K562 (cell line): ENCODE data around the gene SORT1. TPM values are rescaled to one million over a fixed set of nuclear protein-coding genes. Genes with fewer than 3 reads are reported as not detected.
A peak's percentile ranks its signal among the peaks of the same experiment; 100 is the strongest.

Experiments used
- CEBPG ChIP-seq, 3 experiments: fragments of 200-800 bp in 1 of 3; sonication (Bioruptor generic) in 1 of 3; sonication (generic) in 1 of 3; formaldehyde crosslinking in 1 of 3; IDR thresholded peaks in 2 of 3; conservative IDR thresholded peaks in 1 of 3; 2 replicates each; pipeline versions ENCODE4 v1.6.1 to v1.8.0; 2016 to 2022; ENCODE audit warnings: missing compliant biosample characterization in 2 of 3, missing genetic modification characterization in 2 of 3, mild to moderate bottlenecking in 1 of 3, missing genetic modification reagents in 1 of 3
- RBM34 ChIP-seq: fragments of 200-400 bp; formaldehyde crosslinking; IDR thresholded peaks from 2 replicates; pipeline ENCODE4 v1.6.1; 2018; ENCODE audit warnings: low read length, borderline replicate concordance; ENCODE audit not compliant: insufficient read depth
- ZEB2 ChIP-seq: fragments of 450-650 bp; IDR thresholded peaks from 2 replicates; pipeline ENCODE4 v1.6.1; 2016
- ZNF311 ChIP-seq: fragments of 250-450 bp; sonication (Bioruptor Pico); IDR thresholded peaks from 2 replicates; pipeline ENCODE4 v1.4.0; 2020; ENCODE audit warnings: mild to moderate bottlenecking, moderate library complexity
- ZNF316 ChIP-seq: fragments of 450-650 bp; IDR thresholded peaks from 2 replicates; pipeline ENCODE4 v1.6.1; 2016
- ZNF551 ChIP-seq: fragments of 250-450 bp; sonication (Bioruptor Pico); IDR thresholded peaks from 2 replicates; pipeline ENCODE4 v1.5.0; 2021; ENCODE audit warnings: mild to moderate bottlenecking, moderate library complexity
- ZNF699 ChIP-seq: fragments of 250-450 bp; sonication (Bioruptor Pico); IDR thresholded peaks from 2 replicates; pipeline ENCODE4 v1.8.0; 2021; ENCODE audit warnings: mild to moderate bottlenecking, moderate library complexity; ENCODE audit not compliant: insufficient replicate concordance
- polyA plus RNA-seq, 8 experiments: library from polyadenylated mRNA; depleted of rRNA in 4 of 8; stranded (reverse) in 5 of 8; unstranded in 3 of 8; fragments of >200 nt; fragmentation: Nextera tagmentation in 2 of 8; fragmentation: Illumina TruSeq in 1 of 8; extraction: Ambion mirVana in 2 of 8; extraction: Trizol in 1 of 8; gene quantifications; 2 replicates each; pipeline versions ENCODE4 v1.2.1 to v1.2.3, GENCODE V29; 2011 to 2014; ENCODE audit warnings: inconsistent platforms in 1 of 8, missing spikeins in 1 of 8
- total RNA-seq, 7 experiments: library from RNA; depleted of rRNA in 6 of 7; stranded (reverse); fragments of >200 nt in 6 of 7; fragmentation: Illumina TruSeq in 2 of 7; extraction: Trizol in 2 of 7; gene quantifications; 2 replicates each; pipeline versions ENCODE4 v1.2.1 to v1.2.3, GENCODE V29; 2011 to 2021; ENCODE audit warnings: low replicate concordance in 1 of 7
- TF ChIP-seq, protein P1 (sequence below): sonication (generic); formaldehyde crosslinking; IDR thresholded peaks from 2 replicates; pipeline ENCODE4 v1.8.0; 2022; ENCODE audit warnings: mild to moderate bottlenecking, missing genetic modification reagents, borderline replicate concordance
- TF ChIP-seq, protein P2 (sequence below): sonication (generic); formaldehyde crosslinking; IDR thresholded peaks from 2 replicates; pipeline ENCODE4 v1.8.0; 2022; ENCODE audit warnings: mild to moderate bottlenecking, missing genetic modification reagents
- TF ChIP-seq, protein P3 (sequence below): IDR thresholded peaks from 2 replicates; pipeline ENCODE4 v1.6.1; 2012; ENCODE audit warnings: low read depth, low read length, improper control_type of control experiment, borderline replicate concordance
- TF ChIP-seq, protein P4 (sequence below), 2 experiments: fragments of 450-650 bp in 1 of 2; sonication (generic) in 1 of 2; formaldehyde crosslinking in 1 of 2; IDR thresholded peaks in 1 of 2; conservative IDR thresholded peaks in 1 of 2; 2 replicates each; pipeline versions ENCODE4 v1.6.1 to v1.8.1; 2016 to 2023; ENCODE audit warnings: mild to moderate bottlenecking in 2 of 2, moderate library complexity in 2 of 2, inconsistent platforms in 1 of 2, missing genetic modification reagents in 1 of 2
- TF ChIP-seq, protein P5 (sequence below): sonication (generic); formaldehyde crosslinking; IDR thresholded peaks from 2 replicates; pipeline ENCODE4 v1.8.1; 2022; ENCODE audit warnings: missing genetic modification reagents
- TF ChIP-seq, protein P6 (sequence below): fragments of 250-450 bp; sonication (Bioruptor Pico); IDR thresholded peaks from 2 replicates; pipeline ENCODE4 v1.5.0; 2021
- TF ChIP-seq, protein P7 (sequence below): fragments of 450-650 bp; IDR thresholded peaks from 2 replicates; pipeline ENCODE4 v1.6.1; 2016
- TF ChIP-seq, protein P8 (sequence below): fragments of 450-650 bp; formaldehyde crosslinking; IDR thresholded peaks from 2 replicates; pipeline ENCODE4 v1.4.0; 2020; ENCODE audit warnings: mild to moderate bottlenecking, moderate library complexity

The SORT1 gene
- total and polyA plus RNA-seq, 9 of the 15 experiments (the other 6 are each of a cell fraction or from before 2014, with no cell fraction given), result 27.4 to 112 (median 65.0) TPM

DNA sequence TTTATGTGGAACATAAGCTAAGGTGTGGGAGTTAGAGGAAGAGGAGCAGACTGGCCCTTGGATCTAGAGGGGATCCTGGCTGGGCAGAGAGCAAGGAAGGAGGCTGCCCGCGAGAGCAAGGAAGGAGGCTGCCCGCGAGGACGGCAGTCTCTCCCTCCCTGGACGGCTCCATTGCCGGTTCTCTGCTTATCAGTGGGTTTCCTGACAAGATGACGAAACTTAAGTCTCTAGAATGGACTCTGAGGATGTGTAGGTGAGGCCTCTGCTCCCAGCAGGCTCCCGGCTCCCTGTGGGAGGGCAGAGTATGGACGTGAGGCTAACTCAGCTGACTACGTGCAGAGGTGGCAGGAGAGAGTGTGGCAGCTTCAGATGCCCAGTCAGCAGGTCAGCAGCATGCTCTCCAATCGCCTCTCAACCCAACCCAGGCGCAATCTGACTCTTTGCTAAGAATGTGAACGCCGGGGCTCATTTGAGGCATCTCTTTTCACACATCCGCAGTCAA, 97.0 kb downstream of the SORT1 start (continued):
- TF ChIP-seq, protein P1, sequence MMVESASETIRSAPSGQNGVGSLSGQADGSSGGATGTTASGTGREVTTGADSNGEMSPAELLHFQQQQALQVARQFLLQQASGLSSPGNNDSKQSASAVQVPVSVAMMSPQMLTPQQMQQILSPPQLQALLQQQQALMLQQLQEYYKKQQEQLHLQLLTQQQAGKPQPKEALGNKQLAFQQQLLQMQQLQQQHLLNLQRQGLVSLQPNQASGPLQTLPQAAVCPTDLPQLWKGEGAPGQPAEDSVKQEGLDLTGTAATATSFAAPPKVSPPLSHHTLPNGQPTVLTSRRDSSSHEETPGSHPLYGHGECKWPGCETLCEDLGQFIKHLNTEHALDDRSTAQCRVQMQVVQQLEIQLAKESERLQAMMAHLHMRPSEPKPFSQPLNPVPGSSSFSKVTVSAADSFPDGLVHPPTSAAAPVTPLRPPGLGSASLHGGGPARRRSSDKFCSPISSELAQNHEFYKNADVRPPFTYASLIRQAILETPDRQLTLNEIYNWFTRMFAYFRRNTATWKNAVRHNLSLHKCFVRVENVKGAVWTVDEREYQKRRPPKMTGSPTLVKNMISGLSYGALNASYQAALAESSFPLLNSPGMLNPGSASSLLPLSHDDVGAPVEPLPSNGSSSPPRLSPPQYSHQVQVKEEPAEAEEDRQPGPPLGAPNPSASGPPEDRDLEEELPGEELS, result no peak
- TF ChIP-seq, protein P2, sequence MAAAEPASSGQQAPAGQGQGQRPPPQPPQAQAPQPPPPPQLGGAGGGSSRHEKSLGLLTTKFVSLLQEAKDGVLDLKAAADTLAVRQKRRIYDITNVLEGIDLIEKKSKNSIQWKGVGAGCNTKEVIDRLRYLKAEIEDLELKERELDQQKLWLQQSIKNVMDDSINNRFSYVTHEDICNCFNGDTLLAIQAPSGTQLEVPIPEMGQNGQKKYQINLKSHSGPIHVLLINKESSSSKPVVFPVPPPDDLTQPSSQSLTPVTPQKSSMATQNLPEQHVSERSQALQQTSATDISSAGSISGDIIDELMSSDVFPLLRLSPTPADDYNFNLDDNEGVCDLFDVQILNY (CRISPR knock-in tag), result no peak
- TF ChIP-seq CEBPG (CRISPR knock-in tag; IDR thresholded peaks at IDR 0.05), result 0 out of 2 replicates have a peak, but pooled peaks have one; percentile 18
- peak; percentile 46 to 70; a peak in 3 of 4 replicates for TF ChIP-seq CEBPG (tag; conservative IDR thresholded peaks at IDR 0.05 in 1 of 2, IDR thresholded peaks at IDR 0.05 in 1 of 2)
- no peak for TF ChIP-seq ZNF551 (CRISPR knock-in tag)
- TF ChIP-seq, protein P3, sequence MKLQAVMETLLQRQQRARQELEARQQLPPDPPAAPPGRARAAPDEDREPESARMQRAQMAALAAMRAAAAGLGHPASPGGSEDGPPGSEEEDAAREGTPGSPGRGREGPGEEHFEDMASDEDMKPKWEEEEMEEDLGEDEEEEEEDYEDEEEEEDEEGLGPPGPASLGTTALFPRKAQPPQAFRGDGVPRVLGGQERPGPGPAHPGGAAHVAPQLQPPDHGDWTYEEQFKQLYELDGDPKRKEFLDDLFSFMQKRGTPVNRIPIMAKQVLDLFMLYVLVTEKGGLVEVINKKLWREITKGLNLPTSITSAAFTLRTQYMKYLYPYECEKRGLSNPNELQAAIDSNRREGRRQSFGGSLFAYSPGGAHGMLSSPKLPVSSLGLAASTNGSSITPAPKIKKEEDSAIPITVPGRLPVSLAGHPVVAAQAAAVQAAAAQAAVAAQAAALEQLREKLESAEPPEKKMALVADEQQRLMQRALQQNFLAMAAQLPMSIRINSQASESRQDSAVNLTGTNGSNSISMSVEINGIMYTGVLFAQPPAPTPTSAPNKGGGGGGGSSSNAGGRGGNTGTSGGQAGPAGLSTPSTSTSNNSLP, result no peak
- TF ChIP-seq ZNF316, result no peak
- TF ChIP-seq, protein P4, sequence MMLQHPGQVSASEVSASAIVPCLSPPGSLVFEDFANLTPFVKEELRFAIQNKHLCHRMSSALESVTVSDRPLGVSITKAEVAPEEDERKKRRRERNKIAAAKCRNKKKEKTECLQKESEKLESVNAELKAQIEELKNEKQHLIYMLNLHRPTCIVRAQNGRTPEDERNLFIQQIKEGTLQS (IDR thresholded peaks at IDR 0.05), result peak; percentile 86
- TF ChIP-seq, protein P4 (CRISPR knock-in tag; conservative IDR thresholded peaks at IDR 0.05), result no peak
- no peak for TF ChIP-seq ZEB2
- TF ChIP-seq, protein P5, sequence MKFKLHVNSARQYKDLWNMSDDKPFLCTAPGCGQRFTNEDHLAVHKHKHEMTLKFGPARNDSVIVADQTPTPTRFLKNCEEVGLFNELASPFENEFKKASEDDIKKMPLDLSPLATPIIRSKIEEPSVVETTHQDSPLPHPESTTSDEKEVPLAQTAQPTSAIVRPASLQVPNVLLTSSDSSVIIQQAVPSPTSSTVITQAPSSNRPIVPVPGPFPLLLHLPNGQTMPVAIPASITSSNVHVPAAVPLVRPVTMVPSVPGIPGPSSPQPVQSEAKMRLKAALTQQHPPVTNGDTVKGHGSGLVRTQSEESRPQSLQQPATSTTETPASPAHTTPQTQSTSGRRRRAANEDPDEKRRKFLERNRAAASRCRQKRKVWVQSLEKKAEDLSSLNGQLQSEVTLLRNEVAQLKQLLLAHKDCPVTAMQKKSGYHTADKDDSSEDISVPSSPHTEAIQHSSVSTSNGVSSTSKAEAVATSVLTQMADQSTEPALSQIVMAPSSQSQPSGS (CRISPR knock-in tag), result no peak
- TF ChIP-seq ZNF699 (CRISPR knock-in tag), result no peak
- TF ChIP-seq, protein P6, sequence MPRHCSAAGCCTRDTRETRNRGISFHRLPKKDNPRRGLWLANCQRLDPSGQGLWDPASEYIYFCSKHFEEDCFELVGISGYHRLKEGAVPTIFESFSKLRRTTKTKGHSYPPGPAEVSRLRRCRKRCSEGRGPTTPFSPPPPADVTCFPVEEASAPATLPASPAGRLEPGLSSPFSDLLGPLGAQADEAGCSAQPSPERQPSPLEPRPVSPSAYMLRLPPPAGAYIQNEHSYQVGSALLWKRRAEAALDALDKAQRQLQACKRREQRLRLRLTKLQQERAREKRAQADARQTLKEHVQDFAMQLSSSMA (CRISPR knock-in tag), result no peak
- TF ChIP-seq, protein P7, sequence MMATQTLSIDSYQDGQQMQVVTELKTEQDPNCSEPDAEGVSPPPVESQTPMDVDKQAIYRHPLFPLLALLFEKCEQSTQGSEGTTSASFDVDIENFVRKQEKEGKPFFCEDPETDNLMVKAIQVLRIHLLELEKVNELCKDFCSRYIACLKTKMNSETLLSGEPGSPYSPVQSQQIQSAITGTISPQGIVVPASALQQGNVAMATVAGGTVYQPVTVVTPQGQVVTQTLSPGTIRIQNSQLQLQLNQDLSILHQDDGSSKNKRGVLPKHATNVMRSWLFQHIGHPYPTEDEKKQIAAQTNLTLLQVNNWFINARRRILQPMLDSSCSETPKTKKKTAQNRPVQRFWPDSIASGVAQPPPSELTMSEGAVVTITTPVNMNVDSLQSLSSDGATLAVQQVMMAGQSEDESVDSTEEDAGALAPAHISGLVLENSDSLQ, result no peak
- TF ChIP-seq, protein P8, sequence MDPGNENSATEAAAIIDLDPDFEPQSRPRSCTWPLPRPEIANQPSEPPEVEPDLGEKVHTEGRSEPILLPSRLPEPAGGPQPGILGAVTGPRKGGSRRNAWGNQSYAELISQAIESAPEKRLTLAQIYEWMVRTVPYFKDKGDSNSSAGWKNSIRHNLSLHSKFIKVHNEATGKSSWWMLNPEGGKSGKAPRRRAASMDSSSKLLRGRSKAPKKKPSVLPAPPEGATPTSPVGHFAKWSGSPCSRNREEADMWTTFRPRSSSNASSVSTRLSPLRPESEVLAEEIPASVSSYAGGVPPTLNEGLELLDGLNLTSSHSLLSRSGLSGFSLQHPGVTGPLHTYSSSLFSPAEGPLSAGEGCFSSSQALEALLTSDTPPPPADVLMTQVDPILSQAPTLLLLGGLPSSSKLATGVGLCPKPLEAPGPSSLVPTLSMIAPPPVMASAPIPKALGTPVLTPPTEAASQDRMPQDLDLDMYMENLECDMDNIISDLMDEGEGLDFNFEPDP (CRISPR knock-in tag), result no peak
- TF ChIP-seq RBM34, result no peak
- no peak for TF ChIP-seq ZNF311 (CRISPR knock-in tag)
